ENCODE measurements around the gene PECR.

The PECR gene

GRCh38 chr2:216092646-216093045 lies 11.0 kb upstream of the PECR start:
- H3K27me3 ChIP-seq = peaks cover 4% of the 10 kb centered on the region
- H3K4me1 ChIP-seq (ENCODE audit: control insufficient read depth in 1 of 2, insufficient read depth in 1 of 2, low read depth in 1 of 2, low read length in 1 of 2) = no peaks in the 10 kb centered on the region
- H3K36me3 ChIP-seq = no peaks in the 10 kb centered on the region
- no peak overlapping the region for H3K27ac ChIP-seq
- TF ChIP-seq CTCF (IDR thresholded peaks at IDR 0.05) = no peak
- no peak overlapping the region for H3K4me3 ChIP-seq (ENCODE audit: low read depth in 1 of 2, low read length in 1 of 2)
- no peaks in the 10 kb centered on the region for H3K9me3 ChIP-seq

GRCh38 chr2:216090369-216090786 lies 8.8 kb upstream of the PECR start:
- H3K36me3 ChIP-seq = no peaks in the 10 kb centered on the region
- H3K27me3 ChIP-seq = no peaks in the 10 kb centered on the region
- no peaks in the 10 kb centered on the region for H3K4me1 ChIP-seq (ENCODE audit: control insufficient read depth in 1 of 2, insufficient read depth in 1 of 2, low read depth in 1 of 2, low read length in 1 of 2)
- no peak overlapping the region for H3K27ac ChIP-seq
- H3K4me3 ChIP-seq (ENCODE audit: low read depth in 1 of 2, low read length in 1 of 2) = no peak overlapping the region
- TF ChIP-seq CTCF (IDR thresholded peaks at IDR 0.05) = no peak
- no peaks in the 10 kb centered on the region for H3K9me3 ChIP-seq

GRCh38 chr2:216086207-216086893 lies 4.7 kb upstream of the PECR start:
- H3K4me3 ChIP-seq (ENCODE audit: low read depth in 1 of 2, low read length in 1 of 2) = no peak overlapping the region
- no peak overlapping the region for H3K27ac ChIP-seq
- no peaks in the 10 kb centered on the region for H3K27me3 ChIP-seq
- no peak for TF ChIP-seq CTCF (IDR thresholded peaks at IDR 0.05)
- H3K9me3 ChIP-seq = no peaks in the 10 kb centered on the region
- H3K36me3 ChIP-seq = no peaks in the 10 kb centered on the region
- peaks cover 19 to 22% of the 10 kb centered on the region in 2 experiments for H3K4me1 ChIP-seq (ENCODE audit: control insufficient read depth in 1 of 2, insufficient read depth in 1 of 2, low read depth in 1 of 2, low read length in 1 of 2)

GRCh38 chr2:216084547-216084946 lies 2.9 kb upstream of the PECR start:
- H3K9me3 ChIP-seq = no peaks in the 10 kb centered on the region
- peaks cover 34 to 40% of the 10 kb centered on the region in 2 experiments for H3K4me1 ChIP-seq (ENCODE audit: control insufficient read depth in 1 of 2, insufficient read depth in 1 of 2, low read depth in 1 of 2, low read length in 1 of 2)
- TF ChIP-seq CTCF (IDR thresholded peaks at IDR 0.05) = no peak
- H3K27me3 ChIP-seq = no peaks in the 10 kb centered on the region
- no peak overlapping the region for H3K4me3 ChIP-seq (ENCODE audit: low read depth in 1 of 2, low read length in 1 of 2)
- H3K36me3 ChIP-seq = no peaks in the 10 kb centered on the region
- no peak overlapping the region for H3K27ac ChIP-seq

GRCh38 chr2:216083464-216084281 lies 2.1 kb upstream of the PECR start:
- H3K4me3 ChIP-seq (ENCODE audit: low read depth in 1 of 2, low read length in 1 of 2) = no peak overlapping the region
- no peak for TF ChIP-seq CTCF (IDR thresholded peaks at IDR 0.05)
- H3K27me3 ChIP-seq = no peaks in the 10 kb centered on the region
- no peak overlapping the region for H3K27ac ChIP-seq
- no peaks in the 10 kb centered on the region for H3K36me3 ChIP-seq
- H3K9me3 ChIP-seq = no peaks in the 10 kb centered on the region
- peaks cover 41 to 47% of the 10 kb centered on the region in 2 experiments for H3K4me1 ChIP-seq (ENCODE audit: control insufficient read depth in 1 of 2, insufficient read depth in 1 of 2, low read depth in 1 of 2, low read length in 1 of 2)

Data from neutrophil (primary cell).